ENCODE measurements around the gene FRMD5.

DNA sequence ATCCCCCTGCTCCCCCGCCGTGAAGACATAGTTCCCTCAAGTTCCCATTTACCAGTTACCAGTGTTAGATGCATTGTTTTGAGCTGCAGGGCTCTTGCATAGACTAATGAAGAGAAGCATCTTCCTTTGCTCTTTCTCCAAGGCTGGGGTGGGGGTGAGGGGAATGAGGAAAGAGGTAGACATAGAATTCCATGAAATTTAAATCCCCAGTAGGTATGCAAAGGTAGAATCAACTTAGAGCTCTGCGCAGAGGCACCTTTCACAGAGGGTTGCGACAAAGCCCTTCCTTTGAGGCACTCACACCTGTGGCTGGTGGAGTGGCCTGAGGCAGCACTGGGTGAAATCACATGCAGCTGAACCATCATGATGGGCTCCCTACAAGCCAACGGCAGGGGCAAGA lies 266.9 kb downstream of the FRMD5 start:
- TF ChIP-seq EZH2 (IDR thresholded peaks at IDR 0.05): no peak
- TF ChIP-seq FOXP2 (optimal IDR thresholded peaks at IDR 0.05; ENCODE audit: control extremely low read depth, extremely low read length, insufficient read depth): no peak
- no peak for TF ChIP-seq POLR2AphosphoS5 (IDR thresholded peaks at IDR 0.05; ENCODE audit: borderline replicate concordance, low read depth, low read length)
